Type B pancreatic cell (in vitro differentiated cells): ENCODE data around the gene SECISBP2L. TPM values are rescaled to one million over a fixed set of nuclear protein-coding genes. Genes with fewer than 3 reads are reported as not detected.

ENCODE experiments used
- DNase-seq: peaks from one replicate; pipeline ENCODE4 v3.0.0; 2021; ENCODE audit warnings: mixed read lengths; ENCODE audit not compliant: unreplicated experiment; ENCODE audit errors: extremely low spot score
- H3K27ac Mint-ChIP-seq: 2 replicates; pipeline ENCODE4 v1.8.0; 2021; ENCODE audit warnings: mild to moderate bottlenecking, mixed read lengths
- H3K27me3 Mint-ChIP-seq: 2 replicates; pipeline ENCODE4 v1.8.0; 2021; ENCODE audit warnings: mixed read lengths
- H3K36me3 Mint-ChIP-seq: 2 replicates; pipeline ENCODE4 v1.8.0; 2021; ENCODE audit warnings: mixed read lengths
- H3K4me1 Mint-ChIP-seq: one replicate; pipeline ENCODE4 v1.8.0; 2021; ENCODE audit warnings: mixed read lengths; ENCODE audit not compliant: unreplicated experiment
- H3K4me3 Mint-ChIP-seq: 2 replicates; pipeline ENCODE4 v1.8.0; 2021; ENCODE audit warnings: mild to moderate bottlenecking, mixed read lengths
- H3K9me3 Mint-ChIP-seq: 2 replicates; pipeline ENCODE4 v1.8.0; 2021; ENCODE audit warnings: mixed read lengths
- CTCF ChIP-seq: fragments of 200-600 bp; sonication (generic); conservative IDR thresholded peaks from 2 replicates; pipeline ENCODE4 v1.5.0; 2021; ENCODE audit warnings: antibody characterized with exemption, mild to moderate bottlenecking
- total RNA-seq: library from RNA; stranded (reverse); gene quantifications from 2 replicates; pipeline ENCODE4 v1.2.1, GENCODE V29; 2021; ENCODE audit warnings: low replicate concordance

The SECISBP2L gene
- total RNA-seq, 1 donor from 2014 or later, result 51.9 TPM

- DNase-seq, result no peak
- no peaks in the 10 kb centered on the region for H3K9me3 Mint-ChIP-seq
- H3K27ac Mint-ChIP-seq, result no peak overlapping the region
- H3K4me3 Mint-ChIP-seq, result no peak overlapping the region
- peaks cover 6% of the 10 kb centered on the region for H3K4me1 Mint-ChIP-seq
- no peaks in the 10 kb centered on the region for H3K27me3 Mint-ChIP-seq
- no peak for TF ChIP-seq CTCF
- H3K36me3 Mint-ChIP-seq, result no peaks in the 10 kb centered on the region
Observed at GRCh38 chr15:48939648-48940047, 106.6 kb downstream of the SECISBP2L start.

Other genes starting within 250 kb of the SECISBP2L start
- 9.5 and 16.0 TPM in 2 replicates for gene CEP152, start 235.4 kb downstream of the SECISBP2L start, total RNA-seq
- 97.8 and 164 TPM in 2 replicates for gene EID1, start 168.3 kb downstream of the SECISBP2L start, total RNA-seq
- gene SHC4, start 82.5 kb downstream of the SECISBP2L start, total RNA-seq, result 2.1 and 4.5 TPM in 2 replicates
- gene COPS2, start 109.2 kb upstream of the SECISBP2L start, total RNA-seq, result 71.1 and 86.5 TPM in 2 replicates
- gene GALK2, start 123.8 kb upstream of the SECISBP2L start, total RNA-seq, result 24.9 and 26.9 TPM in 2 replicates